Nasal cavity respiratory epithelium epithelial cell of viscerocranial mucosa (primary cell): ENCODE data around the gene KCNK3. TPM values are rescaled to one million over a fixed set of nuclear protein-coding genes. Genes with fewer than 3 reads are reported as not detected.

Experiments used
- total RNA-seq: library from RNA; depleted of rRNA; stranded (reverse); fragments of >200 nt; gene quantifications from 2 replicates; pipeline ENCODE4 v1.2.3, GENCODE V29; 2014

KCNK3 gene
- not detected in 2 replicates for total RNA-seq

GRCh38 chr2:26692279-26692896, at the start of gene KCNK3:
KCNK3 (plus strand) TSS chr2:26692722; CDS start chr2:26692876, 154 bp downstream.

DNA sequence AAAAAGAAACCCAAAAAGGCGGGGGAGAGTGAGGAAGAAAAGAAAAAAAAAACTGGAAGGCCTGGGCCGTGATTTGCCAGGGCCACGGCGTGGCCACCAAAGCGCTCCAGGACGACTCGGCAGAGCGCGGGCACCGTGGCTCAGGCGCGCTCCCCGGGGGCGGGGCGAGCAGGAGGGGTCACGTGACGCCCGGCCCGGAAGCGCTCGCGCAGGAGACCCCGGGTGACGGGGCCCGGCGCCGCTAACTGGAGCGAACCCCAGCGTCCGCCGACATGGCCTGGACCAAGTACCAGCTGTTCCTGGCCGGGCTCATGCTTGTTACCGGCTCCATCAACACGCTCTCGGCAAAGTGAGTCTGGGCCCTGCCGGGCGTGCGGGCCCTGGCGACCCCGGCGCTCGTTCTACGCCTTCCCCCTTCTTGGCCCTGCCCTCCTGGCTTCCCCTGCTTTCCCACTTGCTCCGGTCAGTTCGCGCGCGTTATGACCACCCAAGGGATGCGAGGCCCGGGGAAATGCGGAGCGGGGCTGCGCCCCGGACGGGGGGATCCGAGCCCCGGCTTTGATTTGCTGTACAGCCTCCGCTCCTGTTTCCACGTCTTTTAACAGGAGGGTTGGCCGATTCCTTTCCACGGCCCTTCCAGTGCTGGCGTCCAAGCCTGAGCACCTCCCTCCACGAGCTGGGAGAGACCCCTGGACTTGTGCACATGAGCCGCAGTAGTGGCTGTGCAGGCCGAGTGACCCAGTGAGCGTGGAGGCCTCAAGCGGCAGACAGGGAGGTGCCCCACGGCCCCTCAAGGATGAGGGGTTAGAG, 71.8 kb downstream of the KCNK3 start, which contains the start of gene SLC35F6:
SLC35F6 (plus strand) TSS at position 207 of the 810 bp plus-strand sequence; CDS start at position 273, 66 bp downstream.

Other genes with a start within 250 kb of the KCNK3 start
- not detected in 2 replicates for gene OTOF, start 214.6 kb upstream of the KCNK3 start, total RNA-seq
- not detected in 2 replicates for gene CIB4, start 51.4 kb upstream of the KCNK3 start, total RNA-seq
- 51.6 and 71.8 TPM in 2 replicates for gene SLC35F6, start 71.6 kb downstream of the KCNK3 start, total RNA-seq
- under 0.01 and 0.07 TPM in 2 replicates for gene CENPA, start 93.3 kb downstream of the KCNK3 start, total RNA-seq
- not detected in 2 replicates for gene DPYSL5, start 155.4 kb downstream of the KCNK3 start, total RNA-seq